NCI-H748 (cell line): ENCODE data around the gene NNT.
"Not testable (repeated sequence)": the region's sequence is repeated elsewhere in the genome, so short reads cannot be mapped to it uniquely, and the experiment has no call there.

Source experiments
- DNase-seq: peaks from one replicate; lab custom pipeline; 2025; ENCODE audit not compliant: unreplicated experiment; lab: John Stamatoyannopoulos, UW

The NNT gene

GRCh38 chr5:43702293-43702692 is 99.3 kb downstream of the NNT start:
- DNase-seq = no peak

DNA sequence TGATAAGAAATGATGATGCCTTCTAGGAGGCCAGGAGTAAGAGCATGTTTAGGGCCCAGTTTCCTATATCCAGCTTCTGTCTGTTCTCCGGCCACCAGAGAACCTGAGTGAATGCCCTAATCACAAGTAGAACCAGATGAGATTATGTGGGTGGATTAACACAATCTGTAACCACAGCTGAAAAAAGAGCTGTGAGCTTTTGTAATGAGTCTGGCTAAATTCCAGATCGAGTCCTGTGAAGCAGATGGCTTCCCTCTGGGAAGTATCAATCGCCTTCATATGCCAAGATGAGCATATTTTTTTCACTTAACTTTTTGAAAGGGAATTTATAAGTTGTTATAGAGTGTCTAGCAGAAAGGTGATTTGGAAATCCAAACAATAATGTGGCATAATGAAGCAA is 99.8 kb downstream of the NNT start:
- DNase-seq = peak; percentile 55

- DNase-seq = no peak
These were observed 101.3 kb downstream of the NNT start for GRCh38 chr5:43704243-43704642.

GRCh38 chr5:43706576-43706975 is 103.6 kb downstream of the NNT start:
- DNase-seq = not testable (repeated sequence)

DNA sequence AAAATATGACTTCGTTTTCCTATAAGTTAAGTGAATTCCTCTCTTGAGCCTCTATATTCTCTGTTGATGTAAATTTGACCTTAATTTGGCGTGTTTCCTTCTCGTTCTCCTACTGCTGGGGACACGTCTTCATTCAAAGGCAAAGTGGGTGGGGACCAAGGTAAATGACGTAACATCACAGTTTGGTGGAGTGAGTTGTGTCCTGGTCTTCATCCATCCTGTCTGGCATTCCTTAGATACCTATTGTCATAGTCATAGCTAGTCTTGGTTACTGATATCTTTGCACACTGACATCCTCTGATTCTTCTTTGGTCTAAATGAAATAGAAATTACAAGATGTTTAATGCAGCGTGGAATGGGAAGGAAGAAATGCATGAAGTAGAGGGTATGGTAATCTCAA is 108.5 kb downstream of the NNT start:
- DNase-seq = no peak

DNA sequence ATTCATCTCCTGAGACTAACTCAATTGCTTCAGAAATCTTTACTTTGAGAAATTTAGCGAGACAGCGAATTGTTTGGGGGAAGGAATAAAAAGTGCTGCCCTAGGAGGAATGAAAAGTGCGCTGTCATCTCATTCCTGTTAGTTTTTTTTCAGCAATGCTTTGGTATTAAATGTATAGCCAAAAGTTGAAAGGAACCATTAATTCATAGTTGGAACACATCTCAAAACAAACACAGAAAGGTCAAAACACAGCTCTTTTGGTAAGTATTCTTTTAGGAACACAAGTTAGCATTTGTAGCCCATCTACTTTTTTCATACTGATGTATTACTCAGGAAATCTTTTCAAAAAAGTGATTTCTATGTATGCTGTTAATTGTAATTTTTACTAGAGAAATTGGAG is 109.1 kb downstream of the NNT start:
- DNase-seq = no peak

DNA sequence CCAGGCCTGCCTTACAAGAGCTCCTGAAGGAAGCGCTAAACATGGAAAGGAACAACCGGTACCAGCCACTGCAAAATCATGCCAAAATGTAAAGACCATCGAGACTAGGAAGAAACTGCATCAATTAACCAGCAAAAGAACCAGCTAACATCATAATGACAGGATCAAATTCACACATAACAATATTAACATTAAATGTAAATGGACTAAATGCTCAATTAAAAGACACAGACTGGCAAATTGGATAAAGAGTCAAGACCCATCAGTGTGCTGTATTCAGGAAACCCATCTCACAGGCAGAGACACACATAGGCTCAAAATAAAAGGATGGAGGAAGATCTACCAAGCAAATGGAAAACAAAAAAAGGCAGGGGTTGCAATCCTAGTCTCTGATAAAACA is 116.8 kb downstream of the NNT start:
- DNase-seq = not testable (repeated sequence)

- no peak for DNase-seq
These were observed 125.6 kb downstream of the NNT start for GRCh38 chr5:43728581-43728980.

DNA sequence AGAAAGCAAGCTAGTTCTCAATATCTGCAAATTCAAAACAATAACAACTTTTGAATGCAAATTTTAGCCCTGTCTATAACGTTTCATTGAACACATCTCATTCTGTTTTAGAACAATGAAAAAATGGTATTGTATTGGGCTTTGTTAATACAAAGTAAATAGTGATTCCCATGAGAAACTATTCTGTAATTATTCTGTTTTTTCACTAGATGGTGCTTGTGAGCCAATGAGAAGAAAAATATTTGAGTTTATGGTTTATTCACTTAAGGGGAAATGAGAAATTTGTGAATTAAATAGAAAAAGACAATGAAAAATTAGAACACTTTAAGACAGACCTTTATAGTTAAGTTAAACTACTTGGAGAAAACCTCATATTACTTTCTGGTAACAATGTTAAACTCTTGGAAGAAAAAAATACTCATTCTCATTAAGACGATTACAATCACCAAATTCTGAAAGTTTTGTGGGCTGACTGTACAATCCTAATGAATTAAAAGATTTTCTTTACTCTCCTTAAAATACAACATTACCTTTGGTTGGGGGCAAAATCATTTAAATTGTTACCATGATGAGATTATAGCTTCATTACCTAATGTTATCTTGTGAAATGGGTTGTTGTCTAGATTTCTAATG is 127.0 kb downstream of the NNT start:
- peak; percentile 72 for DNase-seq

- no peak for DNase-seq
These were observed 127.9 kb downstream of the NNT start for GRCh38 chr5:43730832-43731342.

DNA sequence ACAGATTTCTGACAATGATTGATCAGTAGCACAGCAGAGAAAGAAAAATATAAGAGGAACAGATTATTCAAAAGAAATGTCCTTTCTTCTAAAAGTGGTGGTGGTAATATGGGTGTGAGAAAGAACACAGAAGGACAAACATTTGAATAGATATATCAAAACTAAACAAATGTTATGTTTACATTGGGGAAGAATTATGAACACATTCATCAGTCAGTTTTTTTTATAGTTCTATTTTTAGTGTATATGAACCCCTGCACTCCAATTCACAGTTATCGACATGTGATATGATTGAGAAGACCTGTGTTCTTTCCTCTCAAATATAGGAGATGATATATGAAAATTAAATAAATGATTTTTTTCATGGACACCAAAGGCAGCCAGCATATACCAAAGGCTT is 128.6 kb downstream of the NNT start:
- DNase-seq = no peak

DNA sequence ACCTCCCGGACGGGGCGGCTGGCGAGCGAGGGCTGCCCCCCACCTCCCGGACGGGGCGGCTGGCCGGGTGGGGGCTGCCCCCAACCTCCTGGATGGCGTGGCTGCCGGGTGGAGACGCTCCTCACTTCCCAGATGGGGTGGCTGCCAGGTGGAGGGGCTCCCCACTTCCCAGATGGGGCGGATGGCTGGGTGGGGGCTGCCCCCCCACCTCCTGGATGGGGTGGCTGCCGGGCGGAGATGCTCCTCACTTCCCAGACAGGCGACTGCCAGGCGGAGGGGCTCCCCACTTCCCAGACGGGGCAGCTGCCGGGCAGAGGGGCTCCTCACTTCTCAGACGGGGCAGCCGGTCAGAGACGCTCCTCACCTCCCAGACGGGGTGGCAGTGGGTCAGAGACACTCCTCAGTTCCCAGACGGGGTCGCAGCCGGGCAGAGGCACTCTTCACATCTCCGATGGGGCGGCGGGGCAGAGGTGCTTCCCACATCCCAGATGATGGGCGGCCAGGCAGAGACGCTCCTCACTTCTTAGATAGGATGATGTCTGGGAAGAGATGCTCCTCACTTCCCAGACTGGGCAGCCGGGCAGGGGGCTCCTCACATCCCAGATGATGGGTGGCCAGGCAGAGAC is 143.1 kb downstream of the NNT start:
- DNase-seq = not testable (repeated sequence)

DNA sequence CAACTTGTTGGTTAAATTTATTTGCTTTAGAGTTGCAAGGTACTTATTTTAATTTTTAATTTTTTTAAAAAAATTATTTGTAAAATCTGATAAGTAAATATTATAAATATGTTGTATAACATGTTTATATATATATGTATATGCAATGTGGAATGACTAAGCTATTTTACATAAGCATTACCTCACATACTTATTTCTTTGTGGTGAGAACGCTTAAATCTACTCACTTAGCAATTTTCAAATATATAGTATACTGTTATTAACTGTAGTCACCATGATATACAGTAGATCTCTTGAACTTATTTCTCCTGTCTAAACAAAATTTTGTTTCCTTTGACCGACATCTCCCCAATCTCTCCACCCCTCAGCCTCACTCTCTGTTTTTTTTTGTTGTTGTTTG is 147.8 kb downstream of the NNT start:
- DNase-seq = no peak

GRCh38 chr5:43753069-43753468 is 150.1 kb downstream of the NNT start:
- peak; percentile 24 for DNase-seq
